ENCODE data around the gene SH3BP1. TPM values are rescaled to one million over a fixed set of nuclear protein-coding genes. Genes with fewer than 3 reads are reported as not detected.

The SH3BP1 gene
- total and polyA plus RNA-seq, 4 donors = 14.8 to 20.2 (median 18.0) TPM

- peaks cover 5 to 34% (median 15%) of the 10 kb centered on the region in 5 donors for H3K4me1 ChIP-seq (ENCODE audit: control insufficient read depth in 5 of 5, insufficient read depth in 5 of 5, low read length in 5 of 5)
- no peak for ATAC-seq (ENCODE audit: insufficient read depth, low FRiP score)
- no peaks in the 10 kb centered on the region for H3K27me3 ChIP-seq (ENCODE audit: control insufficient read depth in 3 of 3, insufficient read depth in 3 of 3, low read length in 2 of 3)
- H3K4me3 ChIP-seq = no peak overlapping the region
- peak in 1 of 3 donors; percentile 38 for DNase-seq
- peak overlapping the region; percentile 86 to 89 for H3K27ac ChIP-seq (ENCODE audit: low read depth in 1 of 2, low read length in 1 of 2)
- peaks cover 0 to 6% (median 2%) of the 10 kb centered on the region in 4 donors for H3K36me3 ChIP-seq (ENCODE audit: control insufficient read depth in 4 of 4, insufficient read depth in 4 of 4, low read length in 4 of 4)
- H3K9me3 ChIP-seq (ENCODE audit: control insufficient read depth in 4 of 4, insufficient read depth in 3 of 4, low read length in 3 of 4) = no peaks in the 10 kb centered on the region
- H3K9ac ChIP-seq (ENCODE audit: insufficient read depth in 1 of 2, low read length in 2 of 2) = peak overlapping the region in 1 of 2 donors; percentile 77
- TF ChIP-seq CTCF (IDR thresholded peaks at IDR 0.05; ENCODE audit: control extremely low read depth, extremely low read depth) = no peak
- WGBS, 2 donors = 9 to 12% methylated on average over 6 of the region's 6 CpGs
These were observed 18.2 kb downstream of the SH3BP1 start for GRCh38 chr22:37657590-37658132.

DNA sequence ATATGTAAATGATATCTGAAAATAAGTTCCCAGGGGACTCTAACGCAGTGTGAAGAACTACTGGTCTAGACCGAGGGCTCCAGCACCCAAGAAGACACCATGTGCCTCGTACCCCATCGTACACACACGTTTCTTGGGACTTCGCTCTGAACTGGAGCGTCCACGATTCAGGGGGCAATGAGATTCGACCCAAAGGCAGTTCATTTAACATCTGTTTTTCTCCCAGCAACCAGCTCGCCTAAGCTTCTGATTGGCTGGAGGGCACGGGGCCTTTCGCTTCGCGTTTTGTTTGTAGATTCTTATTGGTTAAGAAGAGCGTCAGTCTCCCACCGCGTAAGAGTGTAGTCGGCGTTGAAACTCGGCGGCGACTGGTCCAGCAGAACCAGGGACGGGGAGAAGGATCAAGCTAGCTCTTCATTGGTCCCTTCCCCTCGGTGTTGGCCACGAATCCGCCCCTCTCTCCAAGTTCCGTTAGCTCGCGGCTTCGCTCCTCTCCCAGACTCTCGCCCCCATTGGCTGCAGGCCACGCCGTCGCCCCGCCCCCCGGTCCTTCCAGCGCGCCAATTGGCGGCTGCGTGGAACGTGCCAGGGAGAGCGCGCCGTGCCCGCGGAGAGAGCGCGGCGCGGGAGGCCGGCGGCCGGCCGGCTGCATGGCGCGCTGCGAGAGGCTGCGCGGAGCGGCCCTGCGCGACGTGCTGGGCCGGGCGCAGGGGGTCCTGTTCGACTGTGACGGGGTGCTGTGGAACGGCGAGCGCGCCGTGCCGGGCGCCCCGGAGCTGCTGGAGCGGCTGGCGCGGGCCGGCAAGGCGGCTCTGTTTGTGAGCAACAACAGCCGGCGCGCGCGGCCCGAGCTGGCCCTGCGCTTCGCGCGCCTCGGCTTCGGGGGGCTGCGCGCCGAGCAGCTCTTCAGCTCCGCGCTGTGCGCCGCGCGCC is 18.9 kb downstream of the SH3BP1 start, which contains the start of gene PDXP:
Gene PDXP, plus strand, starts transcription at position 591 of the 933 bp plus-strand sequence. Its CDS starts 60 bp downstream, at position 651.
- DNase-seq (peak; percentile 100), ATAC-seq (ENCODE audit: insufficient read depth, low FRiP score) (peak; percentile 99)
- peak within 1 kb of the TSS; percentile 7 to 77 for H3K9ac ChIP-seq (ENCODE audit: insufficient read depth in 1 of 2, low read length in 2 of 2)
- peak within 1 kb of the TSS; percentile 86 to 89 for H3K27ac ChIP-seq (ENCODE audit: low read depth in 1 of 2, low read length in 1 of 2)
- H3K4me3 ChIP-seq = peak within 1 kb of the TSS; percentile 55
- no peak for TF ChIP-seq CTCF (IDR thresholded peaks at IDR 0.05; ENCODE audit: control extremely low read depth, extremely low read depth)
- H3K9me3 ChIP-seq (ENCODE audit: control insufficient read depth in 4 of 4, insufficient read depth in 3 of 4, low read length in 3 of 4) = no peaks in the 10 kb centered on the region
- WGBS, 2 donors = 0 to 1% methylated on average over 87 to 101 of the region's 101 CpGs
- H3K27me3 ChIP-seq (ENCODE audit: control insufficient read depth in 3 of 3, insufficient read depth in 3 of 3, low read length in 2 of 3) = no peaks in the 10 kb centered on the region
- peaks cover 0 to 2% (median under 1%) of the 10 kb centered on the region in 4 donors for H3K36me3 ChIP-seq (ENCODE audit: control insufficient read depth in 4 of 4, insufficient read depth in 4 of 4, low read length in 4 of 4)
- H3K4me1 ChIP-seq (ENCODE audit: control insufficient read depth in 5 of 5, insufficient read depth in 5 of 5, low read length in 5 of 5) = peaks cover 5 to 34% (median 15%) of the 10 kb centered on the region in 5 donors

DNA sequence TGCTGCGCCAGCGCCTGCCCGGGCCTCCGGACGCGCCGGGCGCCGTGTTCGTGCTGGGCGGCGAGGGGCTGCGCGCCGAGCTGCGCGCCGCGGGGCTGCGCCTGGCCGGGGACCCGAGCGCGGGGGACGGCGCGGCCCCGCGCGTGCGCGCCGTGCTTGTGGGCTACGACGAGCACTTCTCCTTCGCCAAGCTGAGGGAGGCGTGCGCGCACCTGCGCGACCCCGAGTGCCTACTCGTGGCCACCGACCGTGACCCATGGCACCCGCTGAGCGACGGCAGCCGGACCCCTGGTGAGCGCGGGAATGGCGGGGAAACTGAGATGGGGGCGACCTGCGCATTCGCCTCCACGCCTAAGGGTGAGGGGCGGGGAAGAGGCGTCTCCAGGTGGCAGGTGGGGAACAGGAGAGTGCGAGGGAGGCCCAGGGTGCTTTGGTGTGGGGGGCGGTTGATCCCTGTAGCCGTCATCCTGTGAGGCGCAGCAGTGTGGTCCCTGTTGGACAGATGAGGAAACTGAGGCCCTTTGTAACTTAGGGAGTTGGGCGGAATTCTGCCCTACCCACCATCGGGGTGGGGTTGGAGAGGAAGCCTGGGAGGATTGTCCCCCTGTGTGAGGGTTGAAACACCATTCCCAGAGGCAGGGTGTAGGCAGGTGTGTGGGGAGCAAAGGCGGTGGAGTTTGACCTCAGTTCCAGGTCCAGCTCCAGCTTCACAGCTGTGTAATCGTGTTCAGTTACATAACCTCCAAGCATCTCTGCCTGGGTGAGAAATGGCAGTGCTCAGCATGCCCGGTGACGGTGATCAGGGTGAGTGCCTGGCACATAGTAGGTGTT is 19.8 kb downstream of the SH3BP1 start:
- Histone ChIP-seq H3K4me1 (ENCODE audit: control insufficient read depth in 5 of 5, insufficient read depth in 5 of 5, low read length in 5 of 5) (peaks cover 5 to 34% (median 15%) of the 10 kb centered on the region in 5 donors), H3K9me3 (ENCODE audit: control insufficient read depth in 4 of 4, insufficient read depth in 3 of 4, low read length in 3 of 4) (no peaks in the 10 kb centered on the region), H3K36me3 (ENCODE audit: control insufficient read depth in 4 of 4, insufficient read depth in 4 of 4, low read length in 4 of 4) (no peaks in the 10 kb centered on the region), H3K9ac (ENCODE audit: insufficient read depth in 1 of 2, low read length in 2 of 2) (peak overlapping the region; percentile 7 to 40), H3K27ac (ENCODE audit: low read depth in 1 of 2, low read length in 1 of 2) (peak overlapping the region; percentile 11 to 82), H3K4me3 (peak overlapping the region; percentile 55), H3K27me3 (ENCODE audit: control insufficient read depth in 3 of 3, insufficient read depth in 3 of 3, low read length in 2 of 3) (no peaks in the 10 kb centered on the region)
- DNase-seq (peak in 2 of 3 donors; percentile 35), ATAC-seq (ENCODE audit: insufficient read depth, low FRiP score) (no peak)
- WGBS, 2 donors = 4 to 6% methylated on average over 42 to 68 of the region's 68 CpGs
- no peak for TF ChIP-seq CTCF (IDR thresholded peaks at IDR 0.05; ENCODE audit: control extremely low read depth, extremely low read depth)

All from lung (tissue), 12 donors.